AG09319 (cell line): Measurements from ENCODE around the gene LTB4R.

Source experiments
- DNase-seq: peaks from one replicate; pipeline ENCODE4 v3.0.0-alpha.2; 2010; ENCODE audit warnings: low read depth; ENCODE audit errors: extremely low read depth
- TF ChIP-seq, protein P1 (sequence below): IDR thresholded peaks from 2 replicates; pipeline ENCODE4 v1.5.1; 2011; ENCODE audit warnings: low read depth, mild to moderate bottlenecking, inconsistent platforms, low read length, moderate library complexity

LTB4R gene

DNA sequence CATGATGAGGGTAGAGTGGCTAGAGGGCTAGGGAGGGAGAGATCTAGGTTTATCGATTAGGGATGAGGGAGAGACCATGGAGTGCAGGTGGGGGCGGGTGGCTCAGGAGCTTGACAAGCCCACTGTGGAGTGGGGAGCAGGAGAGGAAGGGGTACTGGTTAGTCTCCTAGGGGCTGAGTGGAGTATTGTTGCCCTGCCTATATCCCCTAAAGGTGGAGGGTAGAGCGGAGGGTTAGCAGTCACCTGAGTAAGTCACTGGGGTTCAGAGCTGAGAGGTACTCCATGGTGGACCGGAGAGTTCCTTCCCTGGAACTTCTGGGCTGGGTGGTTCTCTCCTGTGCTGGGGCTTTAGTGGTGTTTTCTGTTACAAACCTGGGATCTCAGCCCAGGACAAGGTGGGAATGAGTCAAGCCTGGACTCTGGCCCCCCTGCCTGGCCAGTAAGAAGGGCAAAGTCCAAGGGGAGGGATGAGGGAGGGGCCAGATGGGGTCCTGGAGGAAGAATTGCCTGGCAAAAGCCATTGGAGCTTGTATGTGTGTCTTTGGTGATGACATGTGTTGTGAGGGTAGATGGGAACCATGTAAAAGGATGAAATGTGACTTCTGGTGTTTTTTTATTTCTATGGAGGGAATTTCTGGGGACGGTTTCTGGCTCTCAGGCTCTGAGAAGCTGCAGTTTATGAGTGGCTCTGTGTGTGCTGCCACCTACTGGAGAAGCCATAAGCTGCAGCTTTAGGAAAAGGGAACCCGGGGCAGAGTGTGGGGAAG is 3.5 kb upstream of the LTB4R start, which contains the start of gene CIDEB:
TSS of gene CIDEB (minus strand) at position 403 of the 767 bp plus-strand sequence. CDS start at position 284, 119 bp downstream.
- TF ChIP-seq, protein P1, sequence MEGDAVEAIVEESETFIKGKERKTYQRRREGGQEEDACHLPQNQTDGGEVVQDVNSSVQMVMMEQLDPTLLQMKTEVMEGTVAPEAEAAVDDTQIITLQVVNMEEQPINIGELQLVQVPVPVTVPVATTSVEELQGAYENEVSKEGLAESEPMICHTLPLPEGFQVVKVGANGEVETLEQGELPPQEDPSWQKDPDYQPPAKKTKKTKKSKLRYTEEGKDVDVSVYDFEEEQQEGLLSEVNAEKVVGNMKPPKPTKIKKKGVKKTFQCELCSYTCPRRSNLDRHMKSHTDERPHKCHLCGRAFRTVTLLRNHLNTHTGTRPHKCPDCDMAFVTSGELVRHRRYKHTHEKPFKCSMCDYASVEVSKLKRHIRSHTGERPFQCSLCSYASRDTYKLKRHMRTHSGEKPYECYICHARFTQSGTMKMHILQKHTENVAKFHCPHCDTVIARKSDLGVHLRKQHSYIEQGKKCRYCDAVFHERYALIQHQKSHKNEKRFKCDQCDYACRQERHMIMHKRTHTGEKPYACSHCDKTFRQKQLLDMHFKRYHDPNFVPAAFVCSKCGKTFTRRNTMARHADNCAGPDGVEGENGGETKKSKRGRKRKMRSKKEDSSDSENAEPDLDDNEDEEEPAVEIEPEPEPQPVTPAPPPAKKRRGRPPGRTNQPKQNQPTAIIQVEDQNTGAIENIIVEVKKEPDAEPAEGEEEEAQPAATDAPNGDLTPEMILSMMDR, result peak; percentile 98
- DNase-seq, result no peak

DNA sequence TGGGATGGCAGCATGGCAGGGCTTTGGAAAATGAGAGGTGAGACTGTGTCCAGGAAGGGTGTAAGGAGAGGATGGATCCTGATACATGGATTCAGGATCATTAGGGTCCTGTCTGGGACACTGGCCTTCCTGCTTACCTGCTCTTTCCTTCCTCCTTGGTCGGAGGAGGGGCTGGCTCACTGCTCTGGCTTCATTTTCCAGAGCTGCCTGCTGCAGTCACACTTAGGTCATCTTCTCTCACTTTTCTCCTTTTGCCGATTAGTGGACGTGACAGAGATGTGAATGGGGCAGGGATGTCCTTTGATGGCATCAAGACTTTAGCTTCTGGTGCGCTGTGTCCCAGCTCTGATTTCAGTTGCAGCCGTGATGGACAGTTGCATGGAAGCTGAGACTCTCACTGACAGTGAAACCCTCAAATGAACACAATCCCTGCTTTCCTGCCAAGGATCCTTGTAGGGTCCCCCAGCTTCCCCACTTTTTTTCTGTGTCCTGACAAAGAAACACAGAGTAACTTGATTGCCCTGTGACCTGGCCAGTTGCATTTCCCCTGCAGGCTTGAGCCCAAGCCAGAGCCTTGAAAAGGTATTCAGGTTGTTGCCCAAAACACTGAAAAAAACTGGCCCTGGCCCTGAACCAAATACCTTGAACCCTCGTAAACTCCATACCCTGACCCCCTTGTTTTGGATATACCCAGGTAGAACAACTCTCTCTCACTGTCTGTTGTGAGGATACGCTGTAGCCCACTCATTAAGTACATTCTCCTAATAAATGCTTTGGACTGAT is 2.8 kb upstream of the LTB4R start:
- TF ChIP-seq, protein P1, result no peak
- DNase-seq, result no peak

DNA sequence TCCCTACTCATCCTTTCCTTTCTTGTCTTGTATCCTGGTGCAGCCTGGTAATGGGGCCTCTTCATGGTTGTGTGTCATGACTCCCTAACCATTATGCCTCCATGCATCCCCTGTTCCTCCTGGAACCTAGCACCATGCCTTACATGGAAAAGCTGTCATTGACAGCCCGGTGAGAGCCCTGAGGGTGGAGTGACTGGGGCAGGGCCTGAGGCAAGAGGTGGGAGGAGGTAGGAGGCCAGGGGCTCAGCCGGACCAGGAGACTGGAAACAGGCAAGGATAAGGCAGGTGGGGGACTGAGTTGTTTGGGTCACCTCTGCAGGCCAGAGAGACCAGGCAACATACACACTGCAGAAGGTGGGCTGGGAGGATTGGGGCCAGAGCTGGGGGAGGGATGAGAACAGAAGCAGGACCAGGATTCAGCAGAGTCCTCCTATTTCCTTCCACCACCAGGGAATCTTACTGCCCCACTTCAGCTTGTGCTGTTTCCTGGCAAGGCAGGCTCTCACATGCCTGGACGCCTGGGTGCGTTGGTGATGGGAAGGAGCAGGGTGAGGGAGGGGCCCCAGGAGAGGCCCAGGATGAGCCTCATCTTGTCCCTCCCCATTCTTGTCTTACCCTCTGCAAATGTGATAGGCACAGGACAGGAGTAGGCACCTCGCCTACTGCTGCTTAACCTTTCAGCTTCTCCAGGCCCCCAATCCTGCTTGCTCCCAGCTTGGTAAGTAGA is 1.6 kb upstream of the LTB4R start, which contains the start of gene LTB4R2:
TSS of gene LTB4R2 (plus strand) at position 603 of the 727 bp plus-strand sequence. CDS start 525 bp downstream, outside the sequence.
- TF ChIP-seq, protein P1, result no peak

DNA sequence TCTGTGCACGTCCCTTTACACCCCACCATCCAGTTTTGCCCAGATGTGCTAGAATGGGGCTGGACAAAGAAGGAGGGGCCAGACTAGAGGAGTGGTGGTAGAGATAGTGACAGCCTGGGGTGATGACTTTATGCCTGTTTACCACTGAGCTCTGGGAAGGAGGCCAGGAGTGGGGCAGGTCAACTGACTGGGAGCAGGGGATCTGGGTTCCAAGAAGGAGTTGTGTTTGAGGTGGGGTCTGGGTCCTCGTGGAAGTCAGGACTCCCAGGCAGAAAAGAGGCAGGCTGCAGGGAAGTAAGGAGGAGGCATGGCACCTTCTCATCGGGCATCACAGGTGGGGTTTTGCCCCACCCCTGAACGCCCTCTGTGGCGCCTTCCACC is 1.0 kb upstream of the LTB4R start:
- TF ChIP-seq, protein P1, result no peak
- DNase-seq, result no peak

More for the DNA sequence above, 1.6 kb upstream of the LTB4R start, which contains the start of gene LTB4R2:
- no peak for DNase-seq

DNA sequence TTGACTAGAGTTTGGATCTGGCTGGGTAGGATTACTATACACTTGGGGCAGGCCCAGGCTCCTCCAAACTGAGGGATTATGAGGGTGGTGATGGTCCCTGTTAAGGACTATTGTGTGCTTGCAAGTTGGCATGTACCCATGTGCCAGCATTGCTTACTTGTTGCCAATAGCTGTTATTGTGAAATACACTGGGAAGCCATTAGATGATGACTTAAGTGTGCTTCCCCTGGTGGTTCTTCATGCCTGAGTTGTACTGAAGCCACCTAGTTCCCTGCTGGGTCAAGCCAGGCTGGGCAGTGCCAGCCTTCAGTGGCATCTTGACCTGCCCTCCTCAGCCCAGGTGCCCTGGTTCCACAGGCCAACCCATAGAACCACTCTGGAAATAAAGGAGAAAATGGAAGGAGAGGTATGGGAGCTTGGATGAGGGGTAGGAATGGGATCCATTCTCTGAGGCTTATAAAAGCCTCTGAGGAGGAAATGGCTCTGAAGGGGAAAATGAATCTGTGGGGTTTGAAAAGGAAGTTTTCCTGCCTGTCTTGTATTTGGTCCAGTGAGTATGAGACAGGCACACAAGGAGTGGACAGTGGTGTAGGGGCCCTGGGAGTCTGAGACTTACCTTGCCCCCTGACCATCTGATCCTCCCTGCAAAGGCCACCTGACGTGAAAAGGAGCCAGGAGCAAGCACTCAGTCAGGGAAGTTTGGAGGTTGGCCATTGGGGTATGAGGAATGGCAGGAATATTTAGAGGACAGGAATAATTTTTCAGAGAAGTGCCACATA is 724 bp downstream of the LTB4R start:
- TF ChIP-seq, protein P1, result no peak

DNA sequence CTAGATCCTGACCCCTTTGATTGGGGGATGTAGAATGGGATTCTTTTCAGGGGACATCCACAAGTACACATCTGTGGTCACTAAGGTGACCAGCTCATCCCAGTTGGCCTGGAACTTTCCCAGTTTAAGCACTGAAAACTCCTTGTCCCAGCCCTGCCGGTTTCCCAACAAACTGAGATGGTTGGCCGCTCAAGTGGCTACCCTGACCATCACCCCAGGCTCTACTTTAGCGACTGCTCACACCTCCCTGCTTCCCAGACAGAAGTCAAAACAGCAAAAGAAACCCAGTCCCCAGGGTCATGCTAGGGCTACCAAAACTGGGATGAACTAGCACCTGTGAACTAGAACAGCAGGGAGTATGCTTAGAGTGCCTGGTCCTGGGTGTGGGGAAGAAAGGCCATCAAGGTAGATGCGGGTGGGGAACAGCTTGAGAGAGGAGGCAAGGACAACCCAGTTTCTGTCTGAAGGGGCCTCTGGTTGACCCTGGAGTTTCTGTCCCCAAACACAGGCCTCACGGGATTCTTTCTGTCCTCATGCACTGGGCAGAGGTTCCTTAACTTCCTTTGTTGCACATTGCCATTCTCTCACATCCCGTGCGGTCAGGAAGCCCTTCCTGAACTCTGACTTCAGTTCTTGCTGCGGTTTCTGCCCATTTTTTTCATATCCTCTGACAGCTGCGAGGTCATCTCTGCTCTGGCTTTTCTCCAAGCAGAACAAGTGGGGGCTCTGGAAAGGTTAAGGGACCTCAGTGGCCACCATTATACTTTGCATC is 1.6 kb downstream of the LTB4R start:
- TF ChIP-seq, protein P1, result no peak
- DNase-seq, result no peak

More for the DNA sequence above, 724 bp downstream of the LTB4R start:
- no peak for DNase-seq
